Stomach smooth muscle (tissue), 2 donors: ENCODE measurements around the gene DIABLO.

Source experiments
- H3K27ac ChIP-seq: one replicate; pipeline ENCODE4 v1.7.0; 2013; ENCODE audit warnings: mild to moderate bottlenecking, low read length, inconsistent platforms
- H3K27me3 ChIP-seq, 2 donors: one replicate each; pipeline ENCODE4 v1.7.0; 2013; ENCODE audit warnings: low read length in 2 of 2; ENCODE audit not compliant: insufficient read depth in 2 of 2, control insufficient read depth in 1 of 2
- H3K36me3 ChIP-seq, 2 donors: one replicate each; pipeline ENCODE4 v1.7.0; 2013; ENCODE audit warnings: low read length in 2 of 2; ENCODE audit not compliant: control insufficient read depth in 2 of 2, insufficient read depth in 2 of 2
- H3K4me1 ChIP-seq: one replicate; pipeline ENCODE4 v1.7.0; 2013; ENCODE audit warnings: low read length; ENCODE audit not compliant: control insufficient read depth, insufficient read depth
- H3K4me3 ChIP-seq, 2 donors: one replicate each; pipeline ENCODE4 v1.7.0; 2013; ENCODE audit warnings: low read length in 2 of 2
- H3K9ac ChIP-seq, 2 donors: one replicate each; pipeline ENCODE4 v1.7.0; 2013; ENCODE audit warnings: low read length in 2 of 2, mild to moderate bottlenecking in 1 of 2
- H3K9me3 ChIP-seq, 2 donors: one replicate each; pipeline ENCODE4 v1.7.0; 2013; ENCODE audit warnings: low read length in 2 of 2; ENCODE audit not compliant: control insufficient read depth in 2 of 2
- donor health status: healthy.
- donor health status: Pancreatic carcinoma.

Gene DIABLO

DNA sequence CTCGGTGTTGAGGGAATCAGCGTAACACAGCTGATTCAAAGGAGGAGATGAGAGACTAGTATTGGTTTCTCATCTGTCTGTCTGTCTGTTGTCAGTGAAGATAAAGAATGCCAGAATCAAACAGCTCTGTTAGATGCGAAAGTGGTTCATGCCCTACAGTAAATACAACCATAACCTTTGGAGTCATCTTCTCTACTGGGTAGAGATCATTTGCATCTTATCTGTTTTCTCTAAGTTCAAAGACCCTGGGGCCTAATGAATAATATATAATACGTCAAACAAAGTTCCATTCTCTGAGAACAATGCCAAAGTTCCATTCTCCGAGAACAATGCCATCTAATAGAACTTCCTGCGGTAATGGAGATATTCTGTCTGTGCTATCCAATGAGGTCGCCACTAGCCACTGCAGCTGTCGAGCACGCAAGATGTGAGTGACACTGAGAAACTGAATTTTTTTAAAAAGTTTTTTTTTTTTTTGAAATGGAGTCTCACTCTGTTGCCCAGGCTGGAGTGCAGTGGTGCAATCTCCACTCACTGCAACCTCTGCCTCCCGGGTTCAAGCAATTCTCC is 58.4 kb downstream of the DIABLO start:
- Histone ChIP-seq H3K9me3 (no peaks in the 10 kb centered on the region), H3K4me1 (no peaks in the 10 kb centered on the region), H3K4me3 (no peak overlapping the region), H3K27me3 (peaks cover 3 to 4% of the 10 kb centered on the region in 2 donors), H3K9ac (no peak overlapping the region), H3K36me3 (no peaks in the 10 kb centered on the region), H3K27ac (no peak overlapping the region)

DNA sequence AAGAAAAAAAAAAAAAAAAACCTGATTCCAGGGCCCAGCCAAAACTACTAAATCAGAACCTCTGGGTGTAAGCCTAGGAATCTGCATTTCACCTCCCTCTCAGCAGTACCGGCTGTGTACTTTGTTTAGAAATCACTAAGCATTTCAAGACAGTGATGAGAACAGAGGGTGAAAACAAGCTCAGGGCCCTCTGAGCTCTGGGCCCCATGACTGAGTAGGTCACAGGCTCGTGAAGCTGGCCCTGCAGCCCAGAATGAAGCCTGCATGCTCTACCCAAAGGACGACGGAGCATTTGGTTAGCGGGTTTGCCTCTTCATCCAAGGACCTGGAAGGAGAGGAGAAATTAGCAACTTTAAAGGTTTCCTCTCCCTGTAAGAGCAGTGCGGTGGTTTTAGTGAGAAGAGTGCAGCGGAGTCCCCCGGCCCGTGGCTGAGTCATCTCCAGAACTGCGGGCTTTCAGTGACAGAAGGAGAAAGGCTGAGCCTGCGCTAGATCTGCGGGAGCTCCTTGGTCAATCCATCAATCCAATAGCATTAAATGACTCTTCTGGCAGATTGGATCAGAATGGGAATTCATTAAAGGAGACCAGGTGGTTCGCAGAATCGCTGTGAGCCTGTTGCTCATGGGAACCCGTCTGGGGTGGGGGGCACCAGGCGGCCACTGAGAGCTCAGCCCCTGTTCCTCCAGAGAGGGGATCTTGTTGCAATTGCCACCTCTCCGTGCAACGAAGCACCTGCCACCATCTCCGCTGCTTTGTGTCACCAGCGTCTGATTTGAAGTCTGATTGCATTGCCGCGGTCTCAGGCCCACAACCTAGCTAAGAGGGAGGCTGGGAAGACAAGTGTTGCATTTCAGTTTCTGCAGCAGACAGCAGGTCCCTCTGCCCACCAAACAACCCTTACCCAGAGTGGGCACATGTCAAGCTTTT is 59.2 kb downstream of the DIABLO start:
- Histone ChIP-seq H3K4me3 (no peak overlapping the region), H3K27me3 (peaks cover 3 to 4% of the 10 kb centered on the region in 2 donors), H3K9me3 (no peaks in the 10 kb centered on the region), H3K27ac (no peak overlapping the region), H3K4me1 (no peaks in the 10 kb centered on the region), H3K9ac (no peak overlapping the region), H3K36me3 (no peaks in the 10 kb centered on the region)

DNA sequence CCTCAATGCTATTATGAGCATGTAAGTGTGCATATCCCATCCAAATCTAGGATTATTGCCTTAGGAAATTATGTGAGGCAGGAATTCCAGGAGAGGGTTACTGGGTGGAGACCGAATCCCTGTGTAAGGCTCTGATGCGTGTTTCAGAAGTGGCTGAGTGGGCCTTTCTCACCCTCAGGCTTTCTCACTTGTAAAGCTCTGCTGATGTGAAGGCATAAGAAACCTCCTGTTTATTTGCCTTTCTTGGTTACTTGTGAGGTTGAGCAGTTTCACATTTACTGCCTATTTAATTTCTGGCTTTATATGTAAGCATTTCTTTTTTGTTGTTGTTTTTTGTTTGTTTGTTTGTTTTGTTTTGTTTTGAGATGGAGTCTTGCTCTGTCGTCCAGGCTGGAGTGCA is 62.9 kb downstream of the DIABLO start:
- no peaks in the 10 kb centered on the region for H3K4me1 ChIP-seq
- H3K27me3 ChIP-seq = peaks cover 2 to 4% of the 10 kb centered on the region in 2 donors
- no peak overlapping the region for H3K9ac ChIP-seq
- no peaks in the 10 kb centered on the region for H3K9me3 ChIP-seq
- no peaks in the 10 kb centered on the region for H3K36me3 ChIP-seq
- no peak overlapping the region for H3K4me3 ChIP-seq
- no peak overlapping the region for H3K27ac ChIP-seq

DNA sequence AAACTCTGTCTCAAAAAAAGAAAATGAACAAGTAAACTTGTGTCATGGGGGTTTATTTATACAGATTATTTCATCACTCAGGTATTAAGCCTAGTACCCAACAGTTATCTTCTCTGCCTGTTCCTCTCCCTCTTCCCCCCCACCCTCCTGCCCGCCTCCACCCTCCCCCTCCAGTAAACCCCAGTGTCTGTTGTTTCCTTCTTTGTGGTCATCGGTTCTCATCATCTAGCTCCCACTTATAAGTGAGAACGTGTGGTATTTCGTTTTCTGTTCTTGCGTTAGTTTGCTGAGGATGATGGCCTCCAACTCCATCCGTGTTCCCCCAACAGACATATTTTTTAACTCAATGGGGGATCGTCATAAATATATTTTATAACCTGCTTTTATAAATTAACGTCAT is 64.2 kb downstream of the DIABLO start:
- no peaks in the 10 kb centered on the region for H3K9me3 ChIP-seq
- H3K9ac ChIP-seq = no peak overlapping the region
- peaks cover 0 to 4% of the 10 kb centered on the region in 2 donors for H3K27me3 ChIP-seq
- H3K4me3 ChIP-seq = no peak overlapping the region
- no peaks in the 10 kb centered on the region for H3K36me3 ChIP-seq
- H3K4me1 ChIP-seq = no peaks in the 10 kb centered on the region
- no peak overlapping the region for H3K27ac ChIP-seq

DNA sequence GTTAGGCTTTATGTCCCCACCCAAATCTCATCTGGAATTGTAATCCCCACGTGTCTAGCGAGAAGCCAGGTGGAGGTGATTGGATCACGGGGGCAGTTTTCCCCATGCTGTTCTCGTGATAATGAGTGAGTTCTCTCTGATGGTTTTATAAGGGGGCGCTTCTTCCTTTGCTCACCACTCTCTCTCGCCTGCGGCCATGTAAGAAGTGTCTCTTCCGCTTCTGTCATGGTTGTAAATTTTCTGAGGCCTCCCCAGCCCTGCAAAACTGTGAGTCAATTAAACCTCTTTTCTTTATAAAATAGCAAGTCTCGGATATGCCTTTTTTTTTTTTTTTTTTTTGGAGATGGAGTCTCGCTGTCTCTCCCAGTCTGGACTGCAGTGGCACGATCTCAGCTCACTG is 65.1 kb downstream of the DIABLO start:
- no peaks in the 10 kb centered on the region for H3K9me3 ChIP-seq
- no peak overlapping the region for H3K9ac ChIP-seq
- H3K4me1 ChIP-seq = no peaks in the 10 kb centered on the region
- H3K27me3 ChIP-seq = peaks cover 0 to 4% of the 10 kb centered on the region in 2 donors
- no peaks in the 10 kb centered on the region for H3K36me3 ChIP-seq
- no peak overlapping the region for H3K27ac ChIP-seq
- no peak overlapping the region for H3K4me3 ChIP-seq

DNA sequence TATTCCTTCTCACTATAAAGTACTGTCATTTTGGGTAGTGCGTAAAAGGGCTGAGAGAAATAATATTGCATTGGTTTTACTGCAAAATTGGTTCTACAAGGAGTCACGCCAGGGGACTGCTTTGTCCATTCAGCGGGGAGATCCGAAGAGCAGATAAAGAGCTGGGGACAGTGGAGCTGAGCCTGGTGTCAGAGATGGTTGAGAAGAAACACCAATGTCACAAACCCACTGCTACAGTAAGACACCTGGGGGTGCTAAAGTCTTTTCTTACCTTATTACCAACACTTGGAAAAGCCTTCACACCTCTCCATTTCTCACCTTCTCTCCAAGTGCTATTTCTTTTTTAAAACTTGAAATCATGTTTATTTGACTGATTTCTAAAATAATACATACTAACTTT is 66.0 kb downstream of the DIABLO start:
- H3K4me3 ChIP-seq = no peak overlapping the region
- no peak overlapping the region for H3K9ac ChIP-seq
- H3K27ac ChIP-seq = no peak overlapping the region
- H3K27me3 ChIP-seq = no peaks in the 10 kb centered on the region
- no peaks in the 10 kb centered on the region for H3K4me1 ChIP-seq
- H3K36me3 ChIP-seq = no peaks in the 10 kb centered on the region
- no peaks in the 10 kb centered on the region for H3K9me3 ChIP-seq

DNA sequence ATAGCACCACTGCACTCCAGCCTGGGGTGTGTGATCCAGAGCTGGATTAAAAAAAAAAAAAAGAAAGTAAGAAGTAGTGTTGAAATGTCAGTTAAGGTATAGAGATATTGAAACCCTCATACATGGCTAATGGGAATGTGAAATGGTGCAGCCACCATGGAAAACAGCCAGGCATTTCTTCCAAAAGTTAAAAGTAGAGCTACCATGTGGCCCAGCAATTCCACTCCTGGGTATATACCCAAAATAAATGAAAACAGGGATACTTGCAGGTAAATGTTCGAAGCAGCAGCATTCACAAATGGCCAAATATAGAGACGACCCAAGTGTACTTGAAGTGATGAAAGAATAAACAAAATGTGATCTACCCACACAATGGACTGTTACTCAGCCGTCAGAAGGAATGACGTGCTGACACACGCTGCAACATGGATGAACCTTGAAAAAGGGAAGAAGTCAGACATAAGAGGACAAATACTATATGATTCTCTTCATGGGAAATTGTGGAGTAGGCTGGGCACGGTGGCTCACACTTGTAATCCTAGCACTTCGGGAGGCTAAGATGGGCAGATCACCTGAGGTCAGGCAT is 67.1 kb downstream of the DIABLO start:
- no peak overlapping the region for H3K4me3 ChIP-seq
- no peak overlapping the region for H3K9ac ChIP-seq
- H3K36me3 ChIP-seq = no peaks in the 10 kb centered on the region
- H3K27me3 ChIP-seq = no peaks in the 10 kb centered on the region
- no peaks in the 10 kb centered on the region for H3K9me3 ChIP-seq
- H3K27ac ChIP-seq = no peak overlapping the region
- no peaks in the 10 kb centered on the region for H3K4me1 ChIP-seq
